Fibroblast of villous mesenchyme (primary cell): Measurements from ENCODE around the gene TCF7L2. TPM values are rescaled to one million over a fixed set of nuclear protein-coding genes. Genes with fewer than 3 reads are reported as not detected.

Experiments used
- DNase-seq: peaks from one replicate; pipeline ENCODE4 v3.0.0-alpha.2; 2010; ENCODE audit warnings: low read depth
- H3K4me3 ChIP-seq: 2 replicates; pipeline ENCODE4 v1.5.1; 2011; ENCODE audit warnings: low read depth, mild to moderate bottlenecking, low read length
- total RNA-seq: library from RNA; depleted of rRNA; stranded (reverse); fragments of >200 nt; gene quantifications from 2 replicates; pipeline ENCODE4 v1.2.3, GENCODE V29; 2012
- TF ChIP-seq, protein P1 (sequence below): IDR thresholded peaks from 2 replicates; pipeline ENCODE4 v1.5.1; 2012; ENCODE audit warnings: low read depth, mild to moderate bottlenecking, low read length; ENCODE audit not compliant: insufficient read depth

Gene TCF7L2
- total RNA-seq, 1 donor = 12.5 TPM

DNA sequence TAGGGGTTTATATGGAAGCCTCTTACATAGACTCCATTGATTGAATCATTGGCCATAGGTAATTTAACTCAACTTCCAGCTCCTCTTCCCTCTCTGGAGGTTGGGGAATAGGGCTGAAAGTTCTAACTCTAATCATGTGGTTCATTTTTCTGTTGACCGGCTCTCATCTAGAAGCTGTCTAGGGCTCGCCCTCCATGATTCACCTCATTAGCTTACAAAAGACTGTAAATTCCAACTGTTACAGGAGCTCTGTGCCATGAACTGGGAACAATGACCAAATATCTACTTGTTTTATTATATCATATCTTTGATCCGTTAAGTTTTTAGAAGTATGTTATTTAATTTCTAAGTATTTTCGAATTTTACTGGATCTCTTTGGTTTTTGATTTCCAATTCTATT is 263.0 kb downstream of the TCF7L2 start:
- TF ChIP-seq, protein P1, sequence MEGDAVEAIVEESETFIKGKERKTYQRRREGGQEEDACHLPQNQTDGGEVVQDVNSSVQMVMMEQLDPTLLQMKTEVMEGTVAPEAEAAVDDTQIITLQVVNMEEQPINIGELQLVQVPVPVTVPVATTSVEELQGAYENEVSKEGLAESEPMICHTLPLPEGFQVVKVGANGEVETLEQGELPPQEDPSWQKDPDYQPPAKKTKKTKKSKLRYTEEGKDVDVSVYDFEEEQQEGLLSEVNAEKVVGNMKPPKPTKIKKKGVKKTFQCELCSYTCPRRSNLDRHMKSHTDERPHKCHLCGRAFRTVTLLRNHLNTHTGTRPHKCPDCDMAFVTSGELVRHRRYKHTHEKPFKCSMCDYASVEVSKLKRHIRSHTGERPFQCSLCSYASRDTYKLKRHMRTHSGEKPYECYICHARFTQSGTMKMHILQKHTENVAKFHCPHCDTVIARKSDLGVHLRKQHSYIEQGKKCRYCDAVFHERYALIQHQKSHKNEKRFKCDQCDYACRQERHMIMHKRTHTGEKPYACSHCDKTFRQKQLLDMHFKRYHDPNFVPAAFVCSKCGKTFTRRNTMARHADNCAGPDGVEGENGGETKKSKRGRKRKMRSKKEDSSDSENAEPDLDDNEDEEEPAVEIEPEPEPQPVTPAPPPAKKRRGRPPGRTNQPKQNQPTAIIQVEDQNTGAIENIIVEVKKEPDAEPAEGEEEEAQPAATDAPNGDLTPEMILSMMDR = no peak
- DNase-seq = no peak
- H3K4me3 ChIP-seq = no peak overlapping the region

DNA sequence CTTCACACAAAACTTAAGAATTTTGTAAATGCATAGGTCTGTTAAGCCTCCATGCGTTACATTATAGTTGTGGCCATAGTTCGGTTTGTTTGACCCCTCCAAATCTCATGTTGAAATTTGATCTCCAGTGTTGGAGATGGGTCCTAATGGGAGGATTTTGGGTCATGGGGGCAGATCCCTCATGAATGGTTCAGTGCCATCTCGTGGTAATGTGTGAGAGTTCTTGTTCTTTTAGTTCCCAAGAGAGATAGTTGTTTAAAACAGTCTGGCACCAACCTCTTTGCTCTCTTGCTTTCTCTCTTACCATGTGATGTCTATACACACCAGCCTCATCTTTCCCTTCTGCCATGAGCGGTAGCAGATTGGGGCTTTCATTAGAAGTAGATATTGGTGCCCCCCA is 264.3 kb downstream of the TCF7L2 start:
- peak; percentile 3 for DNase-seq
- TF ChIP-seq, protein P1 = peak; percentile 20
- H3K4me3 ChIP-seq = no peak overlapping the region

DNA sequence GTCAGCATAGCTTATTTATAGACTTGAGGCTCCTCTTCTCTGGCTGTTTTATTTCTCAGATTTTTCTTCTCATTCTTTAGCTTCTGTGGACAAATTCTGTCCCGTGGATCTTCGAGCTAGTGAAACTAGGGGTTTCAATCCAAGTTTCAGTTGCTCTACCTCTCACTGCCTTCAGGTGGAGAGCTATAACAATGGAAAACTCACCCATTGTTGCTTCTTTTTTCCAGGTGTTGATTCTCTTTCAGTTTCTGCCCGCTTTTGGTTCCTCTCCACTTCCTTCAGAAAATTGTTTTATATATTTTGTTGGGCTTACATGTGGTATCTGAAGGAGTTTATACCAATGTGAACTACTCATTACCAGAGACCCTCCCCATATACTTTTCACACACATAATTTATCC is 266.1 kb downstream of the TCF7L2 start:
- TF ChIP-seq, protein P1 = peak; percentile 2
- no peak for DNase-seq
- H3K4me3 ChIP-seq = no peak overlapping the region
